Vein endothelial cell (primary cell): ENCODE measurements around the gene ALPL. TPM values are rescaled to one million over a fixed set of nuclear protein-coding genes. Genes with fewer than 3 reads are reported as not detected.

ENCODE experiments used
- total RNA-seq: library from RNA; depleted of rRNA; stranded (reverse); fragments of >200 nt; gene quantifications from 2 replicates; pipeline ENCODE4 v1.2.3, GENCODE V29; 2012

ALPL gene
- 0.19 and 0.33 TPM in 2 replicates for total RNA-seq

DNA sequence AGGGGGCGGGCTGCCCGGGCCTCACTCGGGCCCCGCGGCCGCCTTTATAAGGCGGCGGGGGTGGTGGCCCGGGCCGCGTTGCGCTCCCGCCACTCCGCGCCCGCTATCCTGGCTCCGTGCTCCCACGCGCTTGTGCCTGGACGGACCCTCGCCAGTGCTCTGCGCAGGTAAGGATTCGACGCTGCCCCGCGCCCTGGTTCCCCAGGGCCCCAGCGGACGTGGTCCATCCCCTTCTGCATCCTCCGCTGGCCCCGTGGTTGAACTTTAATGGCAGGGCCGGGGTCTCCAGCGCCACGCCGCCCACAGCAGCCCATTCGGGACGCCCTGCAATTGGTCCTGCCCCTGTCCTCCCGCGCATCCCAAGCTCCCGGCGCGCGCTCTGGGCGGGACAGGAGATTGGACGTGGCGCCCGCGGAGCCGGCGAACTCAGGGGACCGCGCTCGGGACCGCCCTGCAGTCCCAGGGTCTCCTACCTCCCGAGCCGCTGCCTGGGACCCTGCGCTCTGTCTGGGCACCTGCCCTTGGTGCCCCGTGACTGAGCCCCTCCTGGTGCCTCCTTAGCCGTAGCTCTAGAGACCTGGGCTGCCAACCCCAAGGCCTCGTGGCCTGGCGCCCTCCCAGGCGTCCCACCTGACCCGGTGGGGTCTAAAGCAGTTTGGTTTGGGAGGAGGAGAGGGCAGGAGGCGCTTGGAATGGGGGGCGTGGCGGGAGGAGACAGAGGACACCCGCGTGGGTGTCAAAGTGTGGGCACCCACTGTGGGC is at the start of gene ALPL:
TSS of gene ALPL (plus strand) at position 73 of the 762 bp plus-strand sequence. CDS start 44,659 bp downstream, outside the sequence.

Other genes with a start within 250 kb of the ALPL start
- gene ECE1, start 219.0 kb upstream of the ALPL start, total RNA-seq = 537 and 541 TPM in 2 replicates
- gene NBPF3, start 69.3 kb upstream of the ALPL start, total RNA-seq = 1.8 and 5.9 TPM in 2 replicates
- 0.57 TPM in 1 of 2 replicates, not detected in the other for gene RAP1GAP, start 159.9 kb downstream of the ALPL start, total RNA-seq